Ishikawa (cell line): ENCODE results near the gene KPNA3.

Source experiments
- CEBPB ChIP-seq: IDR thresholded peaks from 2 replicates; pipeline ENCODE4 v1.6.1; 2012
- CREB1 ChIP-seq: IDR thresholded peaks from 2 replicates; pipeline ENCODE4 v1.6.1; 2012; ENCODE audit warnings: low read depth
- EGR1 ChIP-seq: IDR thresholded peaks from 2 replicates; pipeline ENCODE4 v1.6.1; 2012
- EP300 ChIP-seq: IDR thresholded peaks from 2 replicates; pipeline ENCODE4 v1.6.1; 2012; ENCODE audit warnings: borderline replicate concordance
- FOXM1 ChIP-seq: IDR thresholded peaks from 2 replicates; pipeline ENCODE4 v1.6.1; 2012; ENCODE audit warnings: low read depth, borderline replicate concordance
- MAX ChIP-seq: IDR thresholded peaks from 2 replicates; pipeline ENCODE4 v1.6.1; 2012
- NFIC ChIP-seq: IDR thresholded peaks from 2 replicates; pipeline ENCODE4 v1.6.1; 2012
- RAD21 ChIP-seq: IDR thresholded peaks from 2 replicates; pipeline ENCODE4 v1.6.1; 2012; ENCODE audit warnings: low read depth
- REST ChIP-seq: IDR thresholded peaks from 2 replicates; pipeline ENCODE4 v1.6.1; 2012; ENCODE audit warnings: low read depth, mild to moderate bottlenecking
- TAF1 ChIP-seq: IDR thresholded peaks from 2 replicates; pipeline ENCODE4 v1.6.1; 2012; ENCODE audit warnings: low read depth, mild to moderate bottlenecking
- TCF12 ChIP-seq: IDR thresholded peaks from 2 replicates; pipeline ENCODE4 v1.6.1; 2012; ENCODE audit warnings: low read depth
- TEAD4 ChIP-seq: IDR thresholded peaks from 2 replicates; pipeline ENCODE4 v1.6.1; 2012
- USF1 ChIP-seq: IDR thresholded peaks from 2 replicates; pipeline ENCODE4 v1.6.1; 2012
- YY1 ChIP-seq: IDR thresholded peaks from 2 replicates; pipeline ENCODE4 v1.6.1; 2012; ENCODE audit warnings: low read depth
- ZBTB7A ChIP-seq: IDR thresholded peaks from 2 replicates; pipeline ENCODE4 v1.6.1; 2012; ENCODE audit warnings: low read depth

The KPNA3 gene

DNA sequence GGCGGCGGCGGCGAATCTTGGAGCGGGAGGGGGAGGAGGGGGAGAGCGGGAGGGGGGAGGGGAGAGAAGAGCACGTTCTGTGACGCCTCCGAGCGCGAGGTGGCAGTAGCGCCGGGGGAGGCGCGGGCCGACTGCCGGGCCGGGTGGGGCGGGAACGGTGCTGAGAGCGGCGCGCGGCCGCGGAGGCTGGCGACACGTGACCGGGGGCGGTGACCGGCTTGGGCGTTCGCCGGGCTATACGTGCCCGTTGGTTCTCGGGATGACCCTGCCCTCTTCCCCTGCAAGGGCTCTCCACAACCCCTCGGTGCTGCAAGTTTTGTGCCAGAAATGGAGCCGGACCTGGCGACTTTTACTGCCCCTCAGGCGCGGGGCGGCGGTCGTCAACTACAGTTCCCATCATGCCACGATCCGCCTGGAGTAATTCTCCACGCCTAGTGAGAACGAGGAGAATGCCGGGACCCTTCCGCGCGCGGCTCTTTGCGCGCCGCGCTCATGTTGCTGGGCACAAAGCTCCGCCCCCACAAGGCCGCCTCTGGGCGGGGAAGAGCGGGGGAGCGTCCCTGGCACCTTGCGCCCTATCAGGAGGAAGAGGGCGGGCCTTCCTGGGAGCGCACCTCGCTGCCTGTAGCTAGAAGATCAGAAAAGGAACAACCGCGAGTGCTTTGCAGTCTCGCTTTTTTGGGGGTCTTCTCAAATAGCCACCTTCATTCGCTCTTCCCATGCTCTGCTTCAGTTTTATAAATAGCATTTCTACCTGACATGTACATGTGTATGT, at the start of gene KPNA3:
Gene KPNA3, minus strand, starts transcription at position 133 of the 775 bp plus-strand sequence. CDS start 176 bp downstream, outside the sequence.
- TF ChIP-seq FOXM1, result no peak
- TF ChIP-seq YY1, result peak; percentile 28
- TF ChIP-seq REST, result no peak
- no peak for TF ChIP-seq EP300
- TF ChIP-seq EGR1, result peak; percentile 10; the same call in 1 of the 2 replicates
- peak; percentile 98 for TF ChIP-seq USF1
- TF ChIP-seq MAX, result peak; percentile 87
- peak; percentile 4; the same call in 1 of the 2 replicates for TF ChIP-seq RAD21
- peak; percentile 71 for TF ChIP-seq TAF1
- no peak; the same call in 1 of the 2 replicates for TF ChIP-seq ZBTB7A

- no peak for TF ChIP-seq RAD21
- no peak for TF ChIP-seq CREB1
- no peak for TF ChIP-seq REST
- TF ChIP-seq TAF1, result no peak
- no peak for TF ChIP-seq EP300
- no peak for TF ChIP-seq USF1
- no peak for TF ChIP-seq TCF12
- TF ChIP-seq TEAD4, result no peak
- TF ChIP-seq FOXM1, result no peak
Measured at GRCh38 chr13:49841964-49842363, 49.5 kb upstream of the KPNA3 start.

DNA sequence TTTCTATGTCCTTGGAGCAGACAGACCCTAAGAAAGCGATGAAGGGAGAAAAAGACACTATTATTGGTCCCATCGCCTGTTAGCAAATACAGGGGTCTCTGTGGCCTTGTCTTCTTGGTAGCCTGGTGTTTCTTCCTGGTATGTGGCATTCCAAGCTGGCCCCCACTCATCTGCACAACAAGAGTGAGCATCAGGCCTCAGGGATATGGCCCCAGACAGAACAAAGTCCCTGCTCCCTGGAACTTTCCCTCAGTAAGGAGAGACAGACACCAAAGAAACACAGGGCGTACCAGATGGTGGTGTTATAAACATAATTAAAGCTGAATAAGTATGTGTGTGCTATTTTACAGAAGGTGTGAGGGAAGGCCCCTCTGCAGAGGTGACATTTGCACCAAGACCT, 48.2 kb upstream of the KPNA3 start:
- TF ChIP-seq TAF1 (no peak), ZBTB7A (no peak), REST (no peak), TCF12 (no peak), NFIC (no peak), CREB1 (no peak), RAD21 (no peak), CEBPB (no peak), YY1 (no peak), TEAD4 (no peak), FOXM1 (no peak), EGR1 (no peak), USF1 (no peak)

DNA sequence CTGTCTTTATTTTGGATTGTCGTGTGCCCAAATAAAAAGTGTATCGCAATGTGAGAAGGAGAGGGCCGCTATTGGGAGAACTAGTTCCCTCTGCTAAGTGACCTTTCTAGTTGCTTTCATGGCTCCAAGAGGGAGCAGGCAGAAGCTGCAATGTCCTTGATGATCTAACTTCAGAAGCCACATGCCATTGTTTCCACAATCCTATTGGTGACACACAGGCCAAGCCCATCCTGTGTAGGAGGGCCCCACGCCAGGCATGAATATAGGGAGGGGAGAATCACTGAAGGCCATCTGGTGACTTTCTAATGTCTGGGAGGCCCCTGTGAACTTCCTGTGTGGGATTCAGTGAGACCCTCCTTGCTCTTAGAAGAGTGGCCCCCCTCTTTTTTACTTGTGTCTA, 47.8 kb upstream of the KPNA3 start:
- no peak for TF ChIP-seq USF1
- TF ChIP-seq FOXM1, result no peak
- no peak for TF ChIP-seq MAX
- TF ChIP-seq CREB1, result no peak
- no peak for TF ChIP-seq YY1
- no peak for TF ChIP-seq EGR1
- TF ChIP-seq EP300, result no peak
- no peak for TF ChIP-seq NFIC
- TF ChIP-seq REST, result no peak
- no peak for TF ChIP-seq CEBPB
